Tibial nerve (tissue), 4 donors: ENCODE measurements around the gene COPS9. TPM values are rescaled to one million over a fixed set of nuclear protein-coding genes. Genes with fewer than 3 reads are reported as not detected.

ENCODE experiments used
- DNase-seq, 2 donors: peaks; one replicate each; pipeline ENCODE4 v3.0.0-alpha.2; 2019; ENCODE audit warnings: low spot score in 2 of 2
- H3K27ac ChIP-seq, 4 donors: fragments of 200-600 bp; sonication (generic) in 3 of 4; one replicate each; pipeline ENCODE4 v1.5.1; 2017 to 2019; ENCODE audit warnings: mild to moderate bottlenecking in 1 of 4
- H3K27me3 ChIP-seq, 2 donors: fragments of 200-600 bp; sonication (generic) in 1 of 2; one replicate each; pipeline versions ENCODE4 v1.5.1 to v1.6.0; 2017 to 2019
- H3K36me3 ChIP-seq, 3 donors: fragments of 200-600 bp; sonication (generic); one replicate each; pipeline ENCODE4 v1.5.1; 2018 to 2019
- H3K4me1 ChIP-seq, 4 donors: fragments of 200-600 bp; sonication (generic) in 3 of 4; one replicate each; pipeline ENCODE4 v1.5.1; 2017 to 2019
- H3K4me3 ChIP-seq, 4 donors: fragments of 200-600 bp; sonication (generic) in 3 of 4; one replicate each; pipeline ENCODE4 v1.5.1; 2017 to 2019; ENCODE audit warnings: mild to moderate bottlenecking in 1 of 4, moderate library complexity in 1 of 4
- H3K9me3 ChIP-seq, 4 donors: fragments of 200-600 bp; sonication (generic) in 3 of 4; one replicate each; pipeline ENCODE4 v1.5.1; 2017 to 2019
- CTCF ChIP-seq, 5 experiments: fragments of 200-600 bp in 3 of 5; fragments of 450-650 bp in 2 of 5; sonication (generic) in 3 of 5; IDR thresholded peaks; one replicate each; pipeline ENCODE4 v1.5.1; 2016 to 2019; ENCODE audit warnings: antibody characterized with exemption in 5 of 5, mild to moderate bottlenecking in 3 of 5, moderate library complexity in 2 of 5
- EP300 ChIP-seq, 2 donors: sonication (generic); formaldehyde crosslinking; IDR thresholded peaks; one replicate each; pipeline ENCODE4 v1.6.1; 2017; ENCODE audit warnings: antibody characterized with exemption in 2 of 2, mild to moderate bottlenecking in 1 of 2
- POLR2A ChIP-seq, 2 donors: fragments of 450-650 bp; IDR thresholded peaks; one replicate each; pipeline ENCODE4 v1.6.1; 2017; ENCODE audit warnings: antibody characterized with exemption in 2 of 2, mild to moderate bottlenecking in 2 of 2, moderate library complexity in 2 of 2
- WGBS, 2 donors: methylation state at CpG; one replicate each; pipeline ENCODE4 v1.1.5; 2018; 5-methylcytosine and 5-hydroxymethylcytosine counted together
- total RNA-seq, 4 donors: library from RNA; depleted of rRNA; stranded (reverse); fragments of >200 nt; gene quantifications; one replicate each; pipeline ENCODE4 v1.1.0, GENCODE V29; 2016

COPS9 gene
- total RNA-seq, 4 donors from 2014 or later: 94.8 to 224 (median 141) TPM

GRCh38 chr2:240174496-240174895 lies 38.4 kb upstream of the COPS9 start:
- Histone ChIP-seq H3K27me3 (peaks cover 0 to 17% of the 10 kb centered on the region in 2 donors), H3K4me3 (no peak overlapping the region), H3K4me1 (peaks cover 0 to 10% (median 0%) of the 10 kb centered on the region in 4 donors), H3K27ac (no peak overlapping the region), H3K36me3 (no peaks in the 10 kb centered on the region), H3K9me3 (no peaks in the 10 kb centered on the region)
- TF ChIP-seq POLR2A (IDR thresholded peaks at IDR 0.05) (no peak), EP300 (IDR thresholded peaks at IDR 0.05) (no peak), CTCF (IDR thresholded peaks at IDR 0.05) (no peak)
- WGBS, 2 donors: 39 to 52% methylated on average over 7 of the region's 7 CpGs
- no peak for DNase-seq

- Histone ChIP-seq H3K36me3 (no peaks in the 10 kb centered on the region), H3K4me3 (no peak overlapping the region), H3K27me3 (peaks cover 0 to 3% of the 10 kb centered on the region in 2 donors), H3K4me1 (peaks cover 0 to 10% (median 0%) of the 10 kb centered on the region in 4 donors), H3K27ac (no peak overlapping the region), H3K9me3 (no peaks in the 10 kb centered on the region)
- TF ChIP-seq CTCF (IDR thresholded peaks at IDR 0.05) (no peak), EP300 (IDR thresholded peaks at IDR 0.05) (no peak), POLR2A (IDR thresholded peaks at IDR 0.05) (no peak)
- WGBS, 2 donors: 76 to 85% methylated on average over 13 of the region's 13 CpGs
- no peak for DNase-seq
Observed at GRCh38 chr2:240172071-240172895, 36.2 kb upstream of the COPS9 start.

- Histone ChIP-seq H3K27ac (no peak overlapping the region), H3K4me1 (peaks cover 0 to 10% (median 0%) of the 10 kb centered on the region in 4 donors), H3K36me3 (no peaks in the 10 kb centered on the region), H3K9me3 (peaks cover 0 to 6% (median 0%) of the 10 kb centered on the region in 4 donors), H3K27me3 (peaks cover 0 to 12% of the 10 kb centered on the region in 2 donors), H3K4me3 (no peak overlapping the region)
- DNase-seq: no peak
- WGBS, 2 donors: 58 to 65% methylated on average over 3 of the region's 3 CpGs
- TF ChIP-seq POLR2A (IDR thresholded peaks at IDR 0.05) (no peak), EP300 (IDR thresholded peaks at IDR 0.05) (no peak), CTCF (IDR thresholded peaks at IDR 0.05) (no peak)
Observed at GRCh38 chr2:240170883-240171282, 34.8 kb upstream of the COPS9 start.

- H3K27ac ChIP-seq: no peak overlapping the region
- H3K4me3 ChIP-seq: no peak overlapping the region
- no peaks in the 10 kb centered on the region for H3K36me3 ChIP-seq
- 38 to 41% methylated on average over 6 of the region's 6 CpGs for WGBS, 2 donors
- H3K4me1 ChIP-seq: peaks cover 0 to 10% (median 0%) of the 10 kb centered on the region in 4 donors
- DNase-seq: no peak
- TF ChIP-seq EP300 (IDR thresholded peaks at IDR 0.05) (no peak), CTCF (IDR thresholded peaks at IDR 0.05) (no peak), POLR2A (IDR thresholded peaks at IDR 0.05) (no peak)
- peaks cover 0 to 7% (median 0%) of the 10 kb centered on the region in 4 donors for H3K9me3 ChIP-seq
- peaks cover 0 to 12% of the 10 kb centered on the region in 2 donors for H3K27me3 ChIP-seq
Observed at GRCh38 chr2:240170354-240170735, 34.2 kb upstream of the COPS9 start.
